GM12801 (cell line): ENCODE results near the gene STT3B.

Source experiments
- TF ChIP-seq, protein P1 (sequence below): IDR thresholded peaks from one replicate; pipeline ENCODE4 v1.5.1; 2011; ENCODE audit warnings: control low read depth; ENCODE audit not compliant: insufficient read length; ENCODE audit errors: extremely low read depth

The STT3B gene

DNA sequence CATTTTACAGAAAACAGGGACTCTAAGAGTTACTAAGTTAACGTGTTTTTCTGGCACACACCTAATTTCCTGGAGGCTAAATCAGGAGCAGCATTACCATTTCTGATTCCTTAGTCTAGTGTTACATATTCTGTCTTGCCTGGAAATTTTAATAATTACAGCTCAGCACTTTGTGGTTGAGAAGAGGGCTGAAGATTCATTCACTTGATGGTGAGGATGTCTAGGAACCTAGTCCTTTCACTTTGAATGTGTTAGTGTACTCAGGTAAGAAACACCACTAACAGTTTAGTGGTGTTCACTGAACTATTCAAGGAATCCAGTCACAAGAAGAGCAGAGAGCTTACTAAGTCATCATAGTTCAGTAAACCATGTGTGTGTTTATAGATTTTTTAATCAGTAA lies 102.8 kb downstream of the STT3B start:
- TF ChIP-seq, protein P1, sequence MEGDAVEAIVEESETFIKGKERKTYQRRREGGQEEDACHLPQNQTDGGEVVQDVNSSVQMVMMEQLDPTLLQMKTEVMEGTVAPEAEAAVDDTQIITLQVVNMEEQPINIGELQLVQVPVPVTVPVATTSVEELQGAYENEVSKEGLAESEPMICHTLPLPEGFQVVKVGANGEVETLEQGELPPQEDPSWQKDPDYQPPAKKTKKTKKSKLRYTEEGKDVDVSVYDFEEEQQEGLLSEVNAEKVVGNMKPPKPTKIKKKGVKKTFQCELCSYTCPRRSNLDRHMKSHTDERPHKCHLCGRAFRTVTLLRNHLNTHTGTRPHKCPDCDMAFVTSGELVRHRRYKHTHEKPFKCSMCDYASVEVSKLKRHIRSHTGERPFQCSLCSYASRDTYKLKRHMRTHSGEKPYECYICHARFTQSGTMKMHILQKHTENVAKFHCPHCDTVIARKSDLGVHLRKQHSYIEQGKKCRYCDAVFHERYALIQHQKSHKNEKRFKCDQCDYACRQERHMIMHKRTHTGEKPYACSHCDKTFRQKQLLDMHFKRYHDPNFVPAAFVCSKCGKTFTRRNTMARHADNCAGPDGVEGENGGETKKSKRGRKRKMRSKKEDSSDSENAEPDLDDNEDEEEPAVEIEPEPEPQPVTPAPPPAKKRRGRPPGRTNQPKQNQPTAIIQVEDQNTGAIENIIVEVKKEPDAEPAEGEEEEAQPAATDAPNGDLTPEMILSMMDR, result no peak

DNA sequence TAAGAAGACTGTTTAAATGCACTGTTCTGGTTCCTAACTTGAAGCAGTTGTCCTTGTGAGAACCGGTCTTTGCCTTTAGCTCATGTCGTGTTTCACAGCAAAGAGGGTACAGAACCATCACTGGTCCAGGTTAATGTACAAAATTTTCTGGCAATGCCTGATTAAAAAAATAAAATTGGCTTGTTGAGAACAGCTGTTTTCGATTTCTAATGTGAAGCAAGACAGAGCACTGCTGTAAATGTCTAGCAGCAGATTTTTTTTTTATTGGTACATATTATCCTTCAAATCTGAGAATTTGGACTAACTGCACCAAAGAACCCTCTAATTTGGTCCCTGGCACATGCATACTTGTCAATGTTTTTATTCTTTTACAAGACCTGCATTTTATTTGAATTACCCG lies 103.3 kb downstream of the STT3B start:
- TF ChIP-seq, protein P1, result no peak

DNA sequence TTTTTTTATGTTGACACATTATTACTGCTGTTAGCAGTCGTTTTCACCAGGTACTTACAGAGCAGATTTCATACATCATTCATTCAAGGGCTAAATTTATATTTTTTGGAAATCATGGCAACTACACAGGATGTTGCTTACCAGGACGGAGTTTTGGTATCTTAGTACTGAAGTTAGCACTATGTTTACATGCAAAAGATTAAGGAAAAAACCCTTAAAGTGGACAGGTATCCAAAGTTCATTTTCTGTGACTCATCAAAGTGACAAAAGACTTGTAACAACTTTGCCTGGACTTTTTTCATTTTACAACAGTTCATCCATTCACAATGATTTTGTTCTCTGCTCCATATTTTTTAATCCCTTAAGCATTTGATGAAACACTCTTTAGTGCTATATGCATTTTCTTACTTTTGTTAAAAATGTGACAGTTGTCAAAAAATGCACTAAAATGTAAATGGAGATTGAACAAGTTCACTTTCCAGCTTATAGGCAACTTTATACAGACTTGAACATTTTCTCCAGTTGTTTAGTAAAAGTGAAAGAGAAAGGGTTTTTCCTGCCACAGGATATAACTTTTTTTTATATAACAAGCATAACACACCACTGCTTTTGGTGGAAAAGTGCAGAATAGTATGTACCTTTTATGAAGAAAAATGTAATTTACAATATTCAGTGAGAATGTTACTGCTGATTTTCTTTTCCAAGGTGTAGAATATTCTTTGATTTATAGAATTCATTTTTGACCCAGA lies 104.1 kb downstream of the STT3B start:
- TF ChIP-seq, protein P1, result no peak

DNA sequence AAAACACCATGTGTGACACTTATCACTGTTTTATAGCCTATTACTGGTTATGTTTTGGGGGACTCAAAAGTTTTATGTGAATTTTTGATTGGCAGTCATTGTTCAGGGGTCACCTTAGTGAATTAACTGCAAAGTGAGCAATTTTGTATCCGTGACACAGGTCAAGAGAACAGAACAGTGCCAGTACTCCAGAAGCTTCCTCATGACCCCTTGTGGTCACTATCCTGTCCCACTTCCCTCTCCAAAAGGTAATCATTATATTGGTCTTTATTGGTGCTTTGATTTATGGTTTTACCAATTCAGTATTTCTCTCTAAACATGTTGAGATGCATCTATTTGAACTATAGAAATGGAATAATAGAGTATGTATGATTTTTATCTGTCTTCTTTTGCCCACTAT lies 107.1 kb downstream of the STT3B start:
- TF ChIP-seq, protein P1, result no peak

DNA sequence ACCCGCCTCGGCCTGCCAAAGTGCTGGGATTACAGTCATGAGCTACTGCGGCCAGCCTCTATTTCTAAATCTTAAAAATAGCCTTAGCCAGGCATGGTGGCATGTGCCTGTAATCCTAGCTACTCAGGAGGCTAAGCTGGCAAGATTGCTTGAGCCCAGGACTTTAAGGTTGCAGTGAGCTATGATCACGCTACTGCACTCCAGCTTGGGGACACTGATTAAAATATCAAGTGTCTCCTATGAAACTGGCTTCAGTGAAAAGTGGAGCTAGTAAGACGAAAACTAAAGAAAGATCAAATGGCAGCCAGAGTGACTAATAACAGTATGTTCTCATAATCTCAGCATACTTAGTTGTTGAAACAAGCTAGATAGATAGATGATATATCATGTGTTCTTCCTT lies 112.5 kb downstream of the STT3B start:
- TF ChIP-seq, protein P1, result no peak

DNA sequence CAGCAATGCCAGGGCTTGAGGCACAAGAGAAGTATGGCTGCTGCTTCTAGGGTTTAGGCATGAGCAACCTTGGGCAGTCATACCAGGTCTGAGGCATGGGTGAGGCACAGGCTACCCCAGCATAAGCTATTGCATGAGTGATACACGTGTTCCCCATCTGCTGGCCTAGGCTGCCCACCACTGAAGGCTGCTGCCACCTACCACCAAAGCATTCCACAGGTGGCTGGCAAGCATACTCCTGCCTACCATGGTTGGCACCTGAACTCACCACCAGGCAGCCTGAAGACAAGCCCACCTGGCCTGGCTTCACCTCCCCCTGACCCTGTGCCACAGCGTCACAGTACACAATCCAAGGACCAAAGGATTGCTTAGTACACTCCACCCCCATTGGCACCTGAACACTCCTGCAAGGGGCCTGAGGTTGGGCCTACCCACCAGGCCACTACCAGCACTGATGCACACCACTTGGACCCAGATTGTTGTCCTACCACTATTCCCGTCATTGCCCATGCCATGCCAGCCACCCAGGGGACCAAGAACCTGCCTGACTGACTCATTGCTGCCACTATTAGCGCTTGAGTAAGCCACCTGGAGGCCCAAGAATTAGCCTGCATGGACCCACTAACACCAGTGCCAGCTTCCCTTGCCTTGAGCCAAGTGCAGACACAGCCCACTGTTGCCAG lies 115.7 kb downstream of the STT3B start:
- TF ChIP-seq, protein P1, result no peak

DNA sequence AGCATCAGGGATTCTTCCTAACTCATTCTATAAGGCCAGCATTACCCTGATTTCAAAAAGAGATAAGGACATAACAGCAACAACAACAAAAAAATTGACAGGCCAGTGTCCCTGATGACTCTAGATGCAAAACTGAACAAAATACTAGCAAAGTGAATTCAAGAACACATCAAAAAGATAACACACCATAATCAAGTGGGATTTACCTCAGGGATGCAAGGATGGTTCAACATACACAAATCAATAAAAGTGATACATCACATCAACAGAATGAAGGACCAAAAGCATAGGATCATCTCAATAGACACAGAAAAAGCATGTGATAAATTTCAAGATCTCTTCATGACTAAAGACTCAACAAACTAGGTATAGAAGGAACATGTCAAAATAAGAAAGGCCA lies 119.6 kb downstream of the STT3B start:
- TF ChIP-seq, protein P1, result no peak
